Measurements from ENCODE around the gene DLGAP4. TPM values are rescaled to one million over a fixed set of nuclear protein-coding genes. Genes with fewer than 3 reads are reported as not detected.

Gene DLGAP4
- total and polyA plus RNA-seq, 9 of the 15 experiments (the other 6 are each of a cell fraction or from before 2014, with no cell fraction given) = 0.31 to 34.1 (median 4.5) TPM

DNA sequence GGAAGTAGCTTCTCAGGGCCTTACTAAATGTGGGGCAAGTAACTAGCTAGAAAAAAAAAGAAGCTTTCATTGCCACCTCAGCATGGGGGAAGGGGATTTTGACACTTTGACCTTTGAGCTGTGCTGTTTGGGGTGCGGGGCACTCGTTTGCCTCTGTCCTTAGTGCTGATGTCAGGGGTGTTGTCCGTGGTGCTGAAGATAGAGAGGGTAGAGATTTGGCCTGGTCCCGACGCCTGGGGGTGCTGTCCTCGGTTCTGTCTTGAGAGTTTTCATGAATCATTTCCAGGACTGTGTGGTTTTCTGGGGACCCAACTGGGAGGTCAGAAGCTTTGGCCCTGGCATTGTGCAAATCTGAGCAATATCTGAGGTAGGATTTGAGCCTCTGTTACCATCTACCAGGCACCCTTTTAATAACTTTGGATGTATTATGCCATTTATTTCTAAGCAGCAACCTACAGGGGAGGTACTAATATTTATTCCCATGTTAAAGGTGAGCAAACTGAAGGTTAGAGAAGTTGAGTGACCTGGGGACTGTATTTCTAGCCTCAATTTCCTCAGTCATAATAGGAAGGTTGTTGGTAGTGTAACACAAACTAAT, 78.0 kb downstream of the DLGAP4 start (continued):
- TF ChIP-seq, protein P1, sequence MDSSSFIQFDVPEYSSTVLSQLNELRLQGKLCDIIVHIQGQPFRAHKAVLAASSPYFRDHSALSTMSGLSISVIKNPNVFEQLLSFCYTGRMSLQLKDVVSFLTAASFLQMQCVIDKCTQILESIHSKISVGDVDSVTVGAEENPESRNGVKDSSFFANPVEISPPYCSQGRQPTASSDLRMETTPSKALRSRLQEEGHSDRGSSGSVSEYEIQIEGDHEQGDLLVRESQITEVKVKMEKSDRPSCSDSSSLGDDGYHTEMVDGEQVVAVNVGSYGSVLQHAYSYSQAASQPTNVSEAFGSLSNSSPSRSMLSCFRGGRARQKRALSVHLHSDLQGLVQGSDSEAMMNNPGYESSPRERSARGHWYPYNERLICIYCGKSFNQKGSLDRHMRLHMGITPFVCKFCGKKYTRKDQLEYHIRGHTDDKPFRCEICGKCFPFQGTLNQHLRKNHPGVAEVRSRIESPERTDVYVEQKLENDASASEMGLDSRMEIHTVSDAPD (CRISPR knock-in tag; IDR thresholded peaks at IDR 0.05) = no peak
- TF ChIP-seq ZNF785 (CRISPR knock-in tag; IDR thresholded peaks at IDR 0.05) = no peak
- TF ChIP-seq ZNF75A (CRISPR knock-in tag; IDR thresholded peaks at IDR 0.05) = no peak
- TF ChIP-seq TCFL5 (CRISPR knock-in tag; conservative IDR thresholded peaks at IDR 0.05) = 0 out of 2 replicates have a peak, but pooled peaks have one; percentile 8
- TF ChIP-seq, protein P2, sequence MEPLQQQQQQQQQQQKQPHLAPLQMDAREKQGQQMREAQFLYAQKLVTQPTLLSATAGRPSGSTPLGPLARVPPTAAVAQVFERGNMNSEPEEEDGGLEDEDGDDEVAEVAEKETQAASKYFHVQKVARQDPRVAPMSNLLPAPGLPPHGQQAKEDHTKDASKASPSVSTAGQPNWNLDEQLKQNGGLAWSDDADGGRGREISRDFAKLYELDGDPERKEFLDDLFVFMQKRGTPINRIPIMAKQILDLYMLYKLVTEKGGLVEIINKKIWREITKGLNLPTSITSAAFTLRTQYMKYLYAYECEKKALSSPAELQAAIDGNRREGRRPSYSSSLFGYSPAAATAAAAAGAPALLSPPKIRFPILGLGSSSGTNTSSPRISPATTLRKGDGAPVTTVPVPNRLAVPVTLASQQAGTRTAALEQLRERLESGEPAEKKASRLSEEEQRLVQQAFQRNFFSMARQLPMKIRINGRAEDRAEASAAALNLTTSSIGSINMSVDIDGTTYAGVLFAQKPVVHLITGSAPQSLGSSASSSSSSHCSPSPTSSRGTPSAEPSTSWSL (CRISPR knock-in tag; IDR thresholded peaks at IDR 0.05; ENCODE audit: borderline replicate concordance) = no peak
- no peak for TF ChIP-seq C11orf30 (IDR thresholded peaks at IDR 0.05; ENCODE audit: low read depth)
- peak; percentile 64; the same call in 1 of the 2 replicates for TF ChIP-seq MEF2D (tag; conservative IDR thresholded peaks at IDR 0.05; ENCODE audit: low read depth)
- TF ChIP-seq ZNF507 (tag; conservative IDR thresholded peaks at IDR 0.05) = no peak
- TF ChIP-seq COPS2 (conservative IDR thresholded peaks at IDR 0.05) = no peak
- no peak for TF ChIP-seq MYBL2 (IDR thresholded peaks at IDR 0.05; ENCODE audit: low read depth)
- TF ChIP-seq MYBL2 (CRISPR knock-in tag; IDR thresholded peaks at IDR 0.05; ENCODE audit: borderline replicate concordance) = no peak
- TF ChIP-seq CBX3 (IDR thresholded peaks at IDR 0.05; ENCODE audit: borderline replicate concordance in 1 of 2, low read length in 2 of 2) = peak; percentile 68 to 91
- no peak for TF ChIP-seq PML (IDR thresholded peaks at IDR 0.05; ENCODE audit: low read length)
- TF ChIP-seq, protein P3, sequence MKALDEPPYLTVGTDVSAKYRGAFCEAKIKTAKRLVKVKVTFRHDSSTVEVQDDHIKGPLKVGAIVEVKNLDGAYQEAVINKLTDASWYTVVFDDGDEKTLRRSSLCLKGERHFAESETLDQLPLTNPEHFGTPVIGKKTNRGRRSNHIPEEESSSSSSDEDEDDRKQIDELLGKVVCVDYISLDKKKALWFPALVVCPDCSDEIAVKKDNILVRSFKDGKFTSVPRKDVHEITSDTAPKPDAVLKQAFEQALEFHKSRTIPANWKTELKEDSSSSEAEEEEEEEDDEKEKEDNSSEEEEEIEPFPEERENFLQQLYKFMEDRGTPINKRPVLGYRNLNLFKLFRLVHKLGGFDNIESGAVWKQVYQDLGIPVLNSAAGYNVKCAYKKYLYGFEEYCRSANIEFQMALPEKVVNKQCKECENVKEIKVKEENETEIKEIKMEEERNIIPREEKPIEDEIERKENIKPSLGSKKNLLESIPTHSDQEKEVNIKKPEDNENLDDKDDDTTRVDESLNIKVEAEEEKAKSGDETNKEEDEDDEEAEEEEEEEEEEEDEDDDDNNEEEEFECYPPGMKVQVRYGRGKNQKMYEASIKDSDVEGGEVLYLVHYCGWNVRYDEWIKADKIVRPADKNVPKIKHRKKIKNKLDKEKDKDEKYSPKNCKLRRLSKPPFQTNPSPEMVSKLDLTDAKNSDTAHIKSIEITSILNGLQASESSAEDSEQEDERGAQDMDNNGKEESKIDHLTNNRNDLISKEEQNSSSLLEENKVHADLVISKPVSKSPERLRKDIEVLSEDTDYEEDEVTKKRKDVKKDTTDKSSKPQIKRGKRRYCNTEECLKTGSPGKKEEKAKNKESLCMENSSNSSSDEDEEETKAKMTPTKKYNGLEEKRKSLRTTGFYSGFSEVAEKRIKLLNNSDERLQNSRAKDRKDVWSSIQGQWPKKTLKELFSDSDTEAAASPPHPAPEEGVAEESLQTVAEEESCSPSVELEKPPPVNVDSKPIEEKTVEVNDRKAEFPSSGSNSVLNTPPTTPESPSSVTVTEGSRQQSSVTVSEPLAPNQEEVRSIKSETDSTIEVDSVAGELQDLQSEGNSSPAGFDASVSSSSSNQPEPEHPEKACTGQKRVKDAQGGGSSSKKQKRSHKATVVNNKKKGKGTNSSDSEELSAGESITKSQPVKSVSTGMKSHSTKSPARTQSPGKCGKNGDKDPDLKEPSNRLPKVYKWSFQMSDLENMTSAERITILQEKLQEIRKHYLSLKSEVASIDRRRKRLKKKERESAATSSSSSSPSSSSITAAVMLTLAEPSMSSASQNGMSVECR (CRISPR knock-in tag; IDR thresholded peaks at IDR 0.05) = peak; percentile 99
- TF ChIP-seq ZBTB8A (IDR thresholded peaks at IDR 0.05; ENCODE audit: partially characterized antibody) = no peak
- TF ChIP-seq MECOM (CRISPR knock-in tag; IDR thresholded peaks at IDR 0.05) = peak; percentile 88
- no peak for TF ChIP-seq HNRNPH1 (optimal IDR thresholded peaks at IDR 0.05; ENCODE audit: low read depth, low read length)
- TF ChIP-seq SMARCC2 (IDR thresholded peaks at IDR 0.05; ENCODE audit: low read depth) = no peak
- no peak for TF ChIP-seq NELFE (IDR thresholded peaks at IDR 0.05; ENCODE audit: insufficient read depth, insufficient read length)
- no peak for TF ChIP-seq KLF6 (CRISPR knock-in tag; IDR thresholded peaks at IDR 0.05; ENCODE audit: borderline replicate concordance)
- TF ChIP-seq ZNF3 (CRISPR knock-in tag; IDR thresholded peaks at IDR 0.05) = no peak
- TF ChIP-seq CREM (IDR thresholded peaks at IDR 0.05; ENCODE audit: low read depth) = peak; percentile 88
- TF ChIP-seq NFIX (CRISPR knock-in tag; IDR thresholded peaks at IDR 0.05; ENCODE audit: low read depth) = no peak
- no peak for TF ChIP-seq ZFPM2 (CRISPR knock-in tag; IDR thresholded peaks at IDR 0.05)

Data from K562 (cell line).